Subcutaneous adipose tissue (tissue), 4 donors: ENCODE measurements around the gene DAAM1. TPM values are rescaled to one million over a fixed set of nuclear protein-coding genes. Genes with fewer than 3 reads are reported as not detected.

Experiments used
- total RNA-seq, 4 donors: library from RNA; depleted of rRNA; stranded (reverse); fragments of >200 nt; gene quantifications; one replicate each; pipeline ENCODE4 v1.1.0, GENCODE V29; 2016
- TF ChIP-seq, protein P1 (sequence below): fragments of 450-650 bp; IDR thresholded peaks from one replicate; pipeline ENCODE4 v1.5.1; 2016; ENCODE audit warnings: low read depth, mild to moderate bottlenecking, control low read depth, antibody characterized with exemption, moderate library complexity

DAAM1 gene
- total RNA-seq, 4 donors from 2014 or later, result 42.3 to 98.0 (median 59.0) TPM

DNA sequence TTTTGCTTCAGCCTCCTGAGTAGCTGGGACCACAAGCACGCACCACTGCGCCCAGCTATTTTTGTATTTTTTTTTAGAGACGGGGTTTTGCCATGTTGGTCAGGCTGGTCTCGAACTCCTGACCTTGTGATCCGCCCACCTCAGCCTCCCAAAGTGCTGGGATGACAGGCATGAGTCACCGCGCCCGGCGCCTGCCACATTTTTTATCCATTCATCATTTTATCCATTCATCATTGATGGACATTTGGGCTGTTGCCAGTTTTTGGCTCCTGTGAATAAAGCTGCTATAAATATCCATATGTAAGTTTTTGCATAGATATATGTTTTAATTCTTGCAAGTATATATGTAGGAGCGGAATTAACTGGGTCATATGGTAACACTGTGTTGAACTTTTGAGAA, 79.5 kb downstream of the DAAM1 start:
- TF ChIP-seq, protein P1, sequence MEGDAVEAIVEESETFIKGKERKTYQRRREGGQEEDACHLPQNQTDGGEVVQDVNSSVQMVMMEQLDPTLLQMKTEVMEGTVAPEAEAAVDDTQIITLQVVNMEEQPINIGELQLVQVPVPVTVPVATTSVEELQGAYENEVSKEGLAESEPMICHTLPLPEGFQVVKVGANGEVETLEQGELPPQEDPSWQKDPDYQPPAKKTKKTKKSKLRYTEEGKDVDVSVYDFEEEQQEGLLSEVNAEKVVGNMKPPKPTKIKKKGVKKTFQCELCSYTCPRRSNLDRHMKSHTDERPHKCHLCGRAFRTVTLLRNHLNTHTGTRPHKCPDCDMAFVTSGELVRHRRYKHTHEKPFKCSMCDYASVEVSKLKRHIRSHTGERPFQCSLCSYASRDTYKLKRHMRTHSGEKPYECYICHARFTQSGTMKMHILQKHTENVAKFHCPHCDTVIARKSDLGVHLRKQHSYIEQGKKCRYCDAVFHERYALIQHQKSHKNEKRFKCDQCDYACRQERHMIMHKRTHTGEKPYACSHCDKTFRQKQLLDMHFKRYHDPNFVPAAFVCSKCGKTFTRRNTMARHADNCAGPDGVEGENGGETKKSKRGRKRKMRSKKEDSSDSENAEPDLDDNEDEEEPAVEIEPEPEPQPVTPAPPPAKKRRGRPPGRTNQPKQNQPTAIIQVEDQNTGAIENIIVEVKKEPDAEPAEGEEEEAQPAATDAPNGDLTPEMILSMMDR, result no peak

DNA sequence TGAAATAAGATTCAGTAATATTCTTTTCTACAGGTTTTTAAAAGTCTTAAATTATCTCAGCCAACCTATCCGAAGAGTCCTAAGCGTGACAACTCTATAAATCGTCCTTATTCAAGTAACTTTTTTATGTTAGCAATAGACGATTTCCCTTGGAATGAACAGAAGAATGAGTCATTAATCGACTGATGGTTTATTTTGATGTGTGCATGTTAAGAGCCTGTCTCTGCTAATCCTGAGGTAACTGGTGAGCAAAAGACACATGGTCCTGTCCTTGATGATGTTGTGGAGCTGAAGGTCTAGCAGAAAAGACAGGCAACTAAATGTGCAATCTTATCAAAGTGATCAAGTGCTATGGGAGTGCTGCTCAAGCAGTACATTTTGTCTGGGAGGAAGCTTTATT, 80.4 kb downstream of the DAAM1 start:
- TF ChIP-seq, protein P1, result no peak

DNA sequence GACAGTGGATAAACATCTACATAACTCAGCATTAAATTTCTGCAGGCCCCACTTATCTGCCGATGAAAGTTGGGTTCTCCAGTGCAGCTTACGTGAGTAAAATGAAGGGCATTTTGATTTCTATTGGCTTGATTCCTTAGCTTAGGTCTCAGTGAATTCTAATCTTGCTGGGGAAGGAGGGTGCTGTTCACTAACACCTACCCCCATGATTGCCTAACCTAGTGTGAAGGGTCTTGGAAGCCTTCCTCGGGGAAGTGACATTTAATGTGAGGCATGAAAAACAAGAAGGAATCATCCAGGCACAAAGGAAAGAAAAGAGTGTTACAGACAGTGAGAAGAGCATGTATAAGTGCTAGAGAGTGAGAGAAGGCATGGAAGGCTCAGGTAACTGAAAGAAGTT, 81.0 kb downstream of the DAAM1 start:
- TF ChIP-seq, protein P1, result no peak

DNA sequence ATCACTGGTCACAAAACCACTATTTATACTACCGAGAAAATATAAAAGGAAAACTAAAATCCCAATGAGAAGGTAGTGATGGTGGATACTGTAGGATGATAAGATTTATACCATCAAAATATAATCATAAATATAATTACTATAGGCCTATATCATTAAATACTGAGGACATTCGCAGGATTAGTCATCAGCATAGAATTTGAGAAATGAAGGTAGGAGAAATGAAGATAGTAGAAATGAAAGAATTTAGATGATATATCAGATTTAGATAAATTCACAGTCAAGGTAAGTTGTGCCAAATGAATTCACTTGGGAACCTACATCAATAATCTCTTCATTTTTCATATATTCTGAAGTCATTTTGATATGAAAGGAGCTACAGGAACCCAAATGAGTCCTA, 82.8 kb downstream of the DAAM1 start:
- TF ChIP-seq, protein P1, result no peak

DNA sequence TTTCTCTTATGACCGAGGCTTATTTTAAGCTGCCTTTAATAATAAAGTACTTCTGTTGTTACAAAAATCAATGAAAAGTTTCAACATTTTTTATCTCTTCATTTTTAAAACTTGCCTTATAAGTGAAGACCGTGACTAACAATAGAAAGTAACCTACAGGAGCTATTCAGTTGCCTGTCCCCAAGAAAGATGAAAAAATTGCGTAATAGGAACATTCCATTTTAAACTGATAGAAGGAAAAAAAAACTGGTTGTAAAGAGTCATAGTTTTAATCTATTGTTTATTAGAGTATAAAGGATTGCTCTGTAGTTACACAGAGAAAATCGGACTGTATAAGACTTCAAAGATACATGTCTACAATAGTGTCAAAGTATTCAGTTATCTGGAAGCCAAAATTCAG, 83.3 kb downstream of the DAAM1 start:
- TF ChIP-seq, protein P1, result no peak

DNA sequence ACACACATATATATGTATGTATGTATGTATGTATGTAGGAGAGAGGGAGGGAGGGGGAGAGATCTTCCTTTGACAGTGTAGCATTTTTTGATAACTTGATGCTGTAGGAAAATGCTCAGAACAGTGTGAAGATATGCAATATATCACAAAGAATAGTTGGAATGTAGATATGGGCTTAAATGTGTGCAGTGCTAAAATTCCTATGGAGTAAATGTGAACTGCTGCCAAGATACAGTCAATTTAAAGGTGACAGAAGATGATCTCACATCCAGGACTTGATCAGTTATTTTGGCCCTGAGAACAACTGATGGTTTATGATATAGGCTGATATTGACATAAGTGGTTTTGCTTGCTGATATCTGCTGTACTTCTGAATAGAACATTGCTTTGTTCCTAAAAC, 84.2 kb downstream of the DAAM1 start:
- TF ChIP-seq, protein P1, result no peak

DNA sequence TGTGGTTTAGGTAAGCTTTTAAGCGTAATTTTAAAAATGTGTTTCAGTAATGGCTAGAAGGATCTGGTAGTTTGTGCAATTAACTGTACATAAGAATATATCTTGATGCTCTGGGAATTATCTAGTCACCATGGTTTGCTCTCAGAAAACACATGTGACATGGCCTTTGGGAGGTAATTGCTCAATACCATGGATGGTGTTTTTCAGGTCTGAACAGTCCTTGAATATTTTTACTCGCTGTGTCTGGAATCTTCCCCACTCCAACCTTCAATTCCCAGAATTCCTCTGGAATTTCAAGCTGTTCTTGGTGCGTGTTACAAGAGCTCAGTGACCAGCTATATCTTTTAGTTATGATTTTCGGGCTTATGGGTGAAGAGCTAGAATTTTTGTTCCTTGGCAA, 85.3 kb downstream of the DAAM1 start:
- TF ChIP-seq, protein P1, result no peak
